Skin of body (tissue), 2 donors: Measurements from ENCODE around the gene ARFGAP3. TPM values are rescaled to one million over a fixed set of nuclear protein-coding genes. Genes with fewer than 3 reads are reported as not detected.
A peak's percentile ranks its signal among the peaks of the same experiment; 100 is the strongest.

Source experiments
- DNase-seq: peaks from one replicate; lab custom pipeline; 2025; lab: John Stamatoyannopoulos, UW
- total RNA-seq: library from RNA; depleted of rRNA; stranded (reverse); fragments of >200 nt; gene quantifications from one replicate; pipeline ENCODE4 v1.2.3, GENCODE V29; 2014

The ARFGAP3 gene
- total RNA-seq = 37.7 TPM

- DNase-seq = peak; percentile 91
Observed at GRCh38 chr22:42856865-42857704, at the start of gene ARFGAP3. ARFGAP3 (minus strand) TSS chr22:42857273; CDS start chr22:42857182, 91 bp downstream.

GRCh38 chr22:42905702-42906183, 48.7 kb upstream of the ARFGAP3 start:
- no peak for DNase-seq

- no peak for DNase-seq
Observed at GRCh38 chr22:42905217-42905616, 48.1 kb upstream of the ARFGAP3 start.

- peak; percentile 48 for DNase-seq
Observed at GRCh38 chr22:42904050-42904449, 47.0 kb upstream of the ARFGAP3 start.

- no peak for DNase-seq
Observed at GRCh38 chr22:42902875-42903510, 45.9 kb upstream of the ARFGAP3 start.

- DNase-seq = no peak
Observed at GRCh38 chr22:42901790-42902508, 44.9 kb upstream of the ARFGAP3 start.

- DNase-seq = no peak
Observed at GRCh38 chr22:42897960-42898359, 40.9 kb upstream of the ARFGAP3 start.

- DNase-seq = no peak
Observed at GRCh38 chr22:42895541-42895981, 38.5 kb upstream of the ARFGAP3 start.

GRCh38 chr22:42895087-42895486, 38.0 kb upstream of the ARFGAP3 start:
- no peak for DNase-seq

GRCh38 chr22:42893371-42894150, 36.5 kb upstream of the ARFGAP3 start:
- no peak for DNase-seq

- no peak for DNase-seq
Observed at GRCh38 chr22:42892571-42893316, 35.7 kb upstream of the ARFGAP3 start.

- DNase-seq = no peak
Observed at GRCh38 chr22:42892156-42892555, 35.1 kb upstream of the ARFGAP3 start.

- no peak for DNase-seq
Observed at GRCh38 chr22:42891696-42892095, 34.6 kb upstream of the ARFGAP3 start.

- DNase-seq = no peak
Observed at GRCh38 chr22:42891008-42891407, 33.9 kb upstream of the ARFGAP3 start.

GRCh38 chr22:42889304-42889703, 32.2 kb upstream of the ARFGAP3 start:
- DNase-seq = no peak

GRCh38 chr22:42887523-42888507, 30.7 kb upstream of the ARFGAP3 start:
- DNase-seq = no peak

GRCh38 chr22:42887120-42887519, 30.0 kb upstream of the ARFGAP3 start:
- no peak for DNase-seq

GRCh38 chr22:42885446-42885845, 28.4 kb upstream of the ARFGAP3 start:
- no peak for DNase-seq
